Muscle of leg (tissue), 11 donors: ENCODE results near the gene SUSD1. TPM values are rescaled to one million over a fixed set of nuclear protein-coding genes. Genes with fewer than 3 reads are reported as not detected.

Experiments used
- DNase-seq: peaks from one replicate; pipeline ENCODE4 v3.0.0; 2013
- H3K27ac ChIP-seq: one replicate; pipeline ENCODE4 v1.5.1; 2013; ENCODE audit warnings: mild to moderate bottlenecking, low read length, control low read depth
- H3K27me3 ChIP-seq: one replicate; pipeline ENCODE4 v1.6.1; 2013; ENCODE audit warnings: low read length; ENCODE audit not compliant: control insufficient read depth, insufficient read depth
- H3K36me3 ChIP-seq: one replicate; pipeline ENCODE4 v1.6.1; 2013; ENCODE audit warnings: low read length; ENCODE audit not compliant: control insufficient read depth, insufficient read depth
- H3K4me1 ChIP-seq: one replicate; pipeline ENCODE4 v1.6.1; 2013; ENCODE audit warnings: low read length; ENCODE audit not compliant: control insufficient read depth, insufficient read depth
- H3K4me3 ChIP-seq: one replicate; pipeline ENCODE4 v1.5.1; 2013; ENCODE audit warnings: low read length, control low read depth
- H3K9me3 ChIP-seq: replicated peaks from 2 replicates; pipeline ENCODE4 v1.6.1; 2013; ENCODE audit warnings: low read depth, low read length; ENCODE audit not compliant: control insufficient read depth
- WGBS: methylation state at CpG from one replicate; pipeline ENCODE4 v1.1.5; 2013; ENCODE audit warnings: missing lambda C conversion rate; ENCODE audit not compliant: insufficient coverage; 5-methylcytosine and 5-hydroxymethylcytosine counted together
- polyA plus RNA-seq, 8 donors: library from polyadenylated mRNA; unstranded; fragments of 120-200 nt; gene quantifications; one replicate each; pipeline versions ENCODE4 v1.2.1 to v1.2.3, GENCODE V29; 2013; ENCODE audit warnings: inconsistent platforms in 1 of 8, low replicate concordance in 1 of 8; ENCODE audit not compliant: insufficient read length in 8 of 8, insufficient read depth in 1 of 8
- total RNA-seq: library from RNA; stranded (reverse); fragments of 120-200 nt; gene quantifications from one replicate; pipeline ENCODE4 v1.2.4, GENCODE V29; 2013

Gene SUSD1
- total and polyA plus RNA-seq, 9 donors: 5.9 to 15.0 (median 7.5) TPM

GRCh38 chr9:112175796-112176315, 759 bp upstream of the SUSD1 start:
- H3K9me3 ChIP-seq: no peaks in the 10 kb centered on the region
- DNase-seq: no peak
- peak overlapping the region; percentile 52 for H3K4me3 ChIP-seq
- H3K36me3 ChIP-seq: no peaks in the 10 kb centered on the region
- peaks cover 8% of the 10 kb centered on the region for H3K27me3 ChIP-seq
- H3K27ac ChIP-seq: no peak overlapping the region
- H3K4me1 ChIP-seq: peaks cover 19% of the 10 kb centered on the region
- WGBS: 55% methylated on average over 12 of the region's 17 CpGs

GRCh38 chr9:112174222-112174964, 704 bp downstream of the SUSD1 start:
- Histone ChIP-seq H3K27ac (no peak overlapping the region), H3K4me3 (peak overlapping the region; percentile 34), H3K36me3 (no peaks in the 10 kb centered on the region), H3K9me3 (no peaks in the 10 kb centered on the region), H3K4me1 (peaks cover 12% of the 10 kb centered on the region), H3K27me3 (peaks cover 8% of the 10 kb centered on the region)
- under 1% methylated on average over 33 of the region's 42 CpGs for WGBS
- peak; percentile 37 for DNase-seq

GRCh38 chr9:112173489-112174221, 1.4 kb downstream of the SUSD1 start:
- Histone ChIP-seq H3K36me3 (no peaks in the 10 kb centered on the region), H3K4me3 (no peak overlapping the region), H3K4me1 (peaks cover 12% of the 10 kb centered on the region), H3K27me3 (peaks cover 8% of the 10 kb centered on the region), H3K27ac (no peak overlapping the region), H3K9me3 (no peaks in the 10 kb centered on the region)
- WGBS: 90% methylated on average over 16 of the region's 18 CpGs
- DNase-seq: no peak

GRCh38 chr9:112170968-112171367, 4.1 kb downstream of the SUSD1 start:
- H3K36me3 ChIP-seq: no peaks in the 10 kb centered on the region
- H3K27me3 ChIP-seq: peaks cover 6% of the 10 kb centered on the region
- H3K9me3 ChIP-seq: no peaks in the 10 kb centered on the region
- no peak overlapping the region for H3K27ac ChIP-seq
- H3K4me3 ChIP-seq: no peak overlapping the region
- peaks cover 19% of the 10 kb centered on the region for H3K4me1 ChIP-seq
- DNase-seq: no peak
- 92% methylated on average over 4 of the region's 5 CpGs for WGBS

DNA sequence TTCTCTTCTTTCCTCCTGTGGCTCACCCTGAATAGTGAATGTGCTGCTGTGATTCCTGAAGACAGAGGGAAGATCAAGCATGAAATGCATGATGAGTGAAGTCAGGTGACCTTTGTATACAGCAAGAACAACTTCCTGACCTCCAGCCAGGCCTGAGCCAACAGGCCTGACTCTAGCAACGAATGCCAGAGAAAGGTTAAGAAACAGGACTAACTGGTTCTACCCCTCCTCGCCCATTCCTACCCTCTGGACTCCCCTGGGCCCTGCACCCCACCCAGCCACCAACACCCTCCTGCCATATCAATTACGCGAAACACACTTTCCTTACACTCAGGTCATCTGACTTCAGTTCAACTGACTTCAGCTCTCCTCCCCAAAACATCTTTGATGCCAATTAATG, 4.9 kb downstream of the SUSD1 start:
- H3K36me3 ChIP-seq: no peaks in the 10 kb centered on the region
- 81% methylated on average over 4 of the region's 4 CpGs for WGBS
- no peak overlapping the region for H3K4me3 ChIP-seq
- no peaks in the 10 kb centered on the region for H3K9me3 ChIP-seq
- H3K27me3 ChIP-seq: no peaks in the 10 kb centered on the region
- H3K4me1 ChIP-seq: peaks cover 14% of the 10 kb centered on the region
- DNase-seq: no peak
- H3K27ac ChIP-seq: no peak overlapping the region

DNA sequence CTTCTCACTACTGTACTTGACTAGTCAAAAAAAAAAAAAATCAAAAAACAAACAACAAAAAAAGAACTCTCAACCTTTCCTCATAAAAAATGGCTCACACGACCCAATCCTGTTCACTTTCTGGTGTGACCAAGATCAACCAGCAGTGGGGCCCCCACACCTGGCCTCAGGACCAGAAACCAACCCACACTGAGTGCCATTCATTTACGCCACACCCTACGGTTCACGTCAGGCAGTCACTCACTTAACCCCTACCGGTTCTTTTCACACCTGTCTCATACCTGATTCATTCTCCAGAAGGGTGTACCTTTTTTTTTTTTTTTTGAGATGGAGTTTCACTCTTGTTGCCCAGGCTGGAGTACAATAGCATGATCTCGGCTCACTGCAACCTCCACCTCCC, 5.7 kb downstream of the SUSD1 start:
- Histone ChIP-seq H3K9me3 (no peaks in the 10 kb centered on the region), H3K27me3 (no peaks in the 10 kb centered on the region), H3K27ac (no peak overlapping the region), H3K4me1 (peaks cover 14% of the 10 kb centered on the region), H3K4me3 (no peak overlapping the region), H3K36me3 (no peaks in the 10 kb centered on the region)
- WGBS: 40% methylated on average over 2 of the region's 6 CpGs
- DNase-seq: no peak

GRCh38 chr9:112168197-112168596, 6.9 kb downstream of the SUSD1 start:
- no peak overlapping the region for H3K4me3 ChIP-seq
- no peaks in the 10 kb centered on the region for H3K27me3 ChIP-seq
- WGBS: 93% methylated on average over 1 of the region's 3 CpGs
- no peaks in the 10 kb centered on the region for H3K36me3 ChIP-seq
- no peak overlapping the region for H3K27ac ChIP-seq
- peaks cover 9% of the 10 kb centered on the region for H3K4me1 ChIP-seq
- no peaks in the 10 kb centered on the region for H3K9me3 ChIP-seq
- no peak for DNase-seq

DNA sequence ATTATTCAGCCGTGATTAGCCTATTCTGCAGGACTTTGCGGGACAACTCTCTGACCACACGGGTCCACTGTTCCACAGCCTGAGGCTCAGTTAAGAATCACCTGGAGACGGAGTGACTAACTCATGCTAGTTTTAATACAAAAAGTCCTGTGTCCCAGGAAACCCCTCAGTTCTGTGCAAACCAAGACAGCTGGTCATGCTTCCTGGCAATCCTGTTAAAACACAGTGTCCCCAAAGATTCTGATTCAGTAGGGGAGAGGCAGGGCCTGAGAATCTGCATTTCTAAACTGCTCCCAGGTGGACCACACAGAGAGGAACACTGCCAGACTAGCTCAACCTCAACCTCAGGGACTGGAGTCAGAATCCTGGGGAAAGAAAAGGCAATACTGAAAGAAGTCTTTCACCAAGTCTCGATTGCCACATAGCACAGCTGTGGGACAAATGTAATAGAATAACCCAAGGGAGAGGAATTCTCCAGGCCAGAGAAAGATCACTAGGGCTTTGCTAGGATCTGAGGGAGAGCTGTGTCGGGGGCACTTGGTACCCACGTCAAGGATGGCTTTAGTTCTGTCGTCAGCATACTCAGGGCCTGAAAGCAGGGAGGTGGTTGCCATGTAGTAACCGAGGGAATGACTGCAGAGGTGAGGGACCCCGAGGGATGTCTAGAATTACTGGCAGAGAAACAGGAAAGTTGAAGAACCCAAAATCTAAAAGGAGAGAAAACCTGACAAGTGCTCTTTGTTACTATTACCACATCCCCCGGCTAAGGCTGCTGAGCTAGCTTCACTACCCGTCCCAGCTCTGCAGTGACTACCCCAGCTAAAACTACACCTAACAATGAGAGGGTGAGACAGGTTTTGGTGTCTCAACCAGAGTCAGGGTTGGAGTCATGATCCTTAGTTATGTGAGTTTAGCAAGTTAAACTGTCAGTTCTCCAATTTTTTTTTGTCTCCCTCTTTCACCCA, 8.6 kb downstream of the SUSD1 start:
- DNase-seq: peak; percentile 54
- Histone ChIP-seq H3K27ac (no peak overlapping the region), H3K36me3 (no peaks in the 10 kb centered on the region), H3K4me3 (no peak overlapping the region), H3K4me1 (peaks cover 9% of the 10 kb centered on the region), H3K27me3 (no peaks in the 10 kb centered on the region), H3K9me3 (no peaks in the 10 kb centered on the region)
- 39% methylated on average over 8 of the region's 12 CpGs for WGBS

DNA sequence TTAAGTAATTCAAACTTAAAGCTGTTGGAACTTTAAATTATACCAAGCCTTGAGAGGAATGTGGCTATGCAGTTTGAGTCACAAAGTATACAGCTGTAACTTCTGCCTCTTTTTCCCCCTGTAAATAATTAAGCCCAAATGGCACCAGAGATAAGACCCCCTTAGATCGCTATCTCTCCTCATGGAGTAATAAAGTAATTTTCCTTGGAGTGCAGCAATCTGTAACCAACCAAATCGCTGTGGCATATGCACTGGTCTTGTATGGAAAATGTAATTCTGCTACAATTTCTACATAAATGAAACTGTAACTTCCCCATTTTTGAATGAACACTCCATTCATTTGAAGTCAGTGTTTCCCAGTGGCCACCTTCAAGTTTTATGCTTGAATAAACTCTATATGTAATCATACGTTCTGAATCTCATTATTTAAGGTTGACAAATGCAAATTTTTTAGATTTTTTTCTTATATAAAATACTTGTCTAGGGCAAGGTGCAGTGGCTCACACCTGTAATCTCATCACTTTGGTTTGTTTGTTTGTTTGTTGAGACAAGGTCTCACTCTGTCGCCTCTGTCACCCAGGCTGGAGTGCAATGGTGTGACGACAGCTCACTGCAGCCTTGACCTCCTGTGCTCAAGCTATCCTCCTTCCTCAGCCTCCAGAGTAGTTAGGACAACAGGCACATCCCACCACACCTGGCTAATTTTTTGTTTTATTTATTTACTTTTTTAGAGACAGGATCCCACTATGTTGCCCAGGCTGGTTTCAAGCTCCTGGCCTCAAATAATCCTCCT, 12.3 kb downstream of the SUSD1 start:
- Histone ChIP-seq H3K27me3 (no peaks in the 10 kb centered on the region), H3K9me3 (no peaks in the 10 kb centered on the region), H3K4me3 (no peak overlapping the region), H3K4me1 (peaks cover 11% of the 10 kb centered on the region), H3K27ac (no peak overlapping the region), H3K36me3 (no peaks in the 10 kb centered on the region)
- 67% methylated on average over 1 of the region's 5 CpGs for WGBS
- DNase-seq: no peak
